GM11168 (cell line): Measurements from ENCODE around the gene GLRX.
"Not testable (repeated sequence)": the region's sequence is repeated elsewhere in the genome, so short reads cannot be mapped to it uniquely, and the experiment has no call there.

ENCODE experiments used
- in situ Hi-C: fragments of 300-500 bp; cut with MboI; formaldehyde crosslinking; loops from one replicate; pipeline ENCODE4 v1.12.0; 2022; ENCODE audit warnings: low sequenced_read_pairs; ENCODE audit not compliant: unreplicated experiment

GLRX gene

DNA sequence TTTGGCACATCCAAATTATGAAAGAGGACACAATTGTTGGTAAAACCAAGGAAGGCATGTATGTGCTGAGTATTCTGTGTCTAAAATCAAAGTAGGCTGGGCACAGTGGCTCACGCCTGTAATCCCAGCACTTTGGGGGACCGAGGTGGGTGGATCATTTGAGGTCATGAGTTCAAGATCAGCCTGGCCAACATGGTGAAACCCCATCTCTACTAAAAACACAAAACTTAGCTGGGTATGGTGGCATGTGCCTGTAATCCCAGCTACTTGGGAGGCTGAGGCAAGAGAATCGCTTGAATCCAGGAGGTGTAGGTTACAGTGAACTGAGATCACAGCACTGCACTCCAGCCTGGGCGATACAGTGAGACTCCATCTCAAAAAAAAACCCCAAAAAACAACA, 14.4 kb upstream of the GLRX start:
- in situ Hi-C loops = not testable (repeated sequence)

GRCh38 chr5:95836544-95836943, 14.0 kb upstream of the GLRX start:
- in situ Hi-C loops = no loop called here

DNA sequence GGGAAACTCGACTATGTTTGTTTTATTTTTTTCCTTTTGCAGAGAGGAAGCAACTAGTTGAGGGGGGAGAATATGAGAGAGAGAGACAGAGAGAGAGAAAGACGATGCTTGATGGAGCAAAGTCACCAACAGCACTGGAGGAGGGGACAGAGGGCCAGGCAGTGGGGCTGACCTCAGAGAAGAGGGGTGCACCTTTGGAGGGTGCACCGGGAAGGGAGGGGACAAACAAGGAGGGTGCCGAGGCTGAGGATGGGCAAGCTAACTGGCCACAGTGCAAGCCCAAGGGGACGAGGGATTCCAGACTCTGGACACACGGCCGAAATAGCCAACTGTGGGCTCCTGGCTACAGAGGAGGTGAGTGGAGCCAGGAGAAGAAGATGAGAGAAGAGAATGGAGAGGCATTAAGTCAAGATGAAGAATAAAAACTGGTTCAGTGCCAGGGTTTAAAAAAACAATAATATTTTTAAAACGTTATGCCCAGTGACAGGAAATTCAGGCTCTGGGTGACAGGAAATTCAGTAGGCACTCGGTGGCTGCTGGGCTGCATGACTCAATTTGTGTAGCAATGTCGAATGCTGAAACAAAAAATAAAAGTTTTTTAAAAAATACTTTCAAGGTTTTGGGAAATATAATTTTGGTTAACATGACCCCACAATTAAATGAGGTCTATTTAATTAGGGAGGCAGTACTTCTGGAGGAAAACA, 13.3 kb upstream of the GLRX start:
- in situ Hi-C loops = no loop called here

- in situ Hi-C loops = no loop called here
Observed at GRCh38 chr5:95832664-95833063, 10.1 kb upstream of the GLRX start.

DNA sequence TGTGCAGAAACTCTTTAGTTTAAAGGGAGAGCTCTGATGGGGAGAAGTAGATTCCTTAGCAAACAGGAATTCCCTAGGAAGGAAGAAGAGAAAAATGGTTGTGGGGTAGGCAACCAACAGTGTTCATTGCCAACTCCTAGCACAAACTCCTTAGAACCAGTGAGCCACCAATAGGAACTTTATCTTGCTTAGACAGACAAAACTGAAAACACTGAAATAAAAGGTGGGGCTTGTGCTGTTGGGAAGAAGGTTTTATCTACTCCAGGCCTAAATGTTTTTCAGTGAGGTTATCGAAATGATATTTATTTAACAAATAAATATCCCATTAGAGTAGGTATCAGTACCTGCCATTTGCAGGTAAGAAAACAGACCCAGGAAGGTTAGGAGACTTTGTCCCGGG, 7.7 kb upstream of the GLRX start:
- in situ Hi-C loops = no loop called here

DNA sequence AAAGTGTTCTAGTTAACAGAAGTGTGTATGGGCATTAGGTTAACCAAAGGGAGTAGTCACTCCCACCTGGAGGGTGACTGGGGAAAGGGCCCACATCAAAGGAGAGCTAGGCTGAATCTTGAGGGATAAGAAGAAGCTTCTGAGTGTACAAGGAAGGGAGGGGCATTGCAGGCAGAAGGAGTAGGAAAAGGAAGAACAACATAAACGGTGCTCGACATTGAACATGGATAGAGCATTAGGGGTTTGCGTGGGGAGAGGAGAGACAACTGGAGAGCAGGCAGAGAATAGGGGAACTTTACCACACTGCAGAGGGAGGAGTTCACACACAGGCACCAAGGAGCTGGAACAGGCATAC, 5.3 kb upstream of the GLRX start:
- in situ Hi-C loops = no loop called here

DNA sequence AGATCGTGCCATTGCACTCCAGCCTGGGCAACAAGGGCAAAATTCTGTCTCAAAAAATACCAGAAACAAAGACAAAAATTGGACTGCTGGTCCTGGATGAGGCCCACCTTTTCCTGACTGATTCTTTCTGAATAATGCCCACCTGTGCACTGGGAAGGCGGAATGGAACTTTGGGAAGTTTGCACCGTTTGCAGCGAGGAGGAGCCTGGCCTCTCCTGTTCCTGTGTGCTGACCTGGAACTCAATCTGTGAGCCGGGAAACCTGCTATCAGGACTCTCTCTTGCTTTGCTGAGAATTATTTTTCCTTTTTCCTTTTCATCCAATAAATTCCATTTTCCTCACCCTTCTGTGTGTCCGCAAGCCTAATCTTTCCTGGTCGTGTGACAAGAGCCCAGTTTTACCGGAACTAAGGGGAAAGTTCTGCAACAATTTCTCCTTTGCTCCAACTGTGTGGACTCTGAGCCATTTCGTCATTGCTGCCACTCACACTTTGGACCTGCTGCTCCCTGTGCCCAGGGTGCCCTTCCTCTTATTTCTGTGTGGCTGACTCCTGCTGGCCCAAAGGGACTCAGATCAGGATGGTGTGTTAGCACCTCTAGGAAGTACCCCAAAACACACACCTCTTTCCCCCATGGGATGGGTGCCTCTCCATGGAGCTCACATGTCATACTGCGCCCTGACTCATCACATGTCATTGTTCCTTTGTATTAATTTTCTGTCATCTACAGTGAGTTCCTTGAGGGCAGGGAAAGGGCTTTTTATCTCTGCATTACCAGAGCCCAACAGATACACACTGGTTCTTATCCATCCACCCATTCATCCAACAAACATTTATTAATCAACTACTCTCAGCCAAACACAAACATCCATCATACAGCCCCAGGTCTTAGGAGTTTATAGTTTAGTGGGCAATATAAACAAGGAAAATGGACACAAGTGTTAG, 4.7 kb upstream of the GLRX start:
- in situ Hi-C loops = no loop called here

GRCh38 chr5:95825495-95825894, 3.0 kb upstream of the GLRX start:
- in situ Hi-C loops = no loop called here

- in situ Hi-C loops = no loop called here
Observed at GRCh38 chr5:95824747-95825146, 2.2 kb upstream of the GLRX start.

DNA sequence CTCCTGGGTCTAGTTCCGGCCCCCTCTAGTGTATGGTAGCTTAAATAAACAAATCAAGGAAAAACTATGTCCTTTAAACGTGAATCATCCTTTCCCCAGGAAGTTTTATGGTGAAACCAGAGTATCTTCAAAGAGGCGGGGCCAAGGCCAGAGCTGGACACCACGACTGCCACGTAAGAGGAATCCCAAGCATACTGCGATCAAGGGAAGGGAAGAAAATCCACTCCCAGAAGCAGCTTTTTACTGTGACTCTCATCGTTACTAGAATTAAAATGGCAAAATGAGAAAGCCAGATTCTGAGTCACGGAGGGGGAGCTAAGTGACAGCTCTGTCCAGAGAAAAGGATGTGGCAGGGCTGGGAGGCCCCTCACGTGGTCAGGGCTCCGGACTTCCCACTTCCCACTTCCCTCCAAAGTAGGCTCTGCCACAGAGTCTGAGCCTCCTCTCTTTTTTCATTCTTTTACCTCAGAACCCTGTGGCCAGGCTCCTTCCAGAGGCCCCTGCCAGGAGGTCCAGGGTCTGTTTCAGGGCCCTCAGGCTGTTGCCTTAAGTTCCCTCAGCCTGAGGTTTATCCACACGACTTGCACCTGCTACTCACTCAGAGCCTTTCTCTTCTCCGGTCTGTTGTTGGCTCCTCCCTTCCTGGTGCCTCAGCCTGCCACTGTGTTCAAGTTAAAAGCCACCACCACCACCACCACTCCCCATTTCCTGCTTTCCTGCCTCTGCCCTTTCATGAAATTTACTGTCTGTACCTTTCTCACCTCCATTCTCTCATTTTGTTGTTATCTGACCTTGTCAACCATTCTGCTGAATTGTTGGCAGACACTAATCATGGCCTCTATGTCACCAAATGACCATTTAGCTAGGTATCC, 1.4 kb upstream of the GLRX start:
- in situ Hi-C loops = no loop called here

GRCh38 chr5:95823218-95823737, 752 bp upstream of the GLRX start:
- in situ Hi-C loops = no loop called here

DNA sequence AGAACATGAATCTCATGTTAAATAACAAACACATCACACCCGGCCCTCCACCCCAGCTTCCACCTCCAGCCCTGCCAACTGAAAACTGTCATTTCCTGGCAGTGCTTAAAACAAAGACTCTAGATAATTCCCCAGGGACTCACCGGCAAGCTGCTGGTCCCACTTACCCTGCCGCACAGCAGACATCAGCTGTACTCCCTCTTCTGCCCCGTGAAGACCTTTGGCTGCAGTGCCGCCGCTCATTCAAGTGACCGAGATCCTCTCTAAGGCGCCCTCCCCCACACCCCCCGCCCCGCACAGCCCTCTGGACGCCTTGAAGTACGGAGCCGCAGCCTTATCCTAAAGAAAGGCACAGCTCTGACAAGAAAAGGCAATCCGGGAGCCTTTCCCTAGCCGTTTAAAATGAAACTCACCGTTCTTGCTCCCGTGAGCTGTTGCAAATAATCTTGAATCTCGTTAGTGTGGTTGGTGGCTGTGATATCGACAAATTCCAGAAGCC, 434 bp downstream of the GLRX start:
- in situ Hi-C loops = no loop called here

DNA sequence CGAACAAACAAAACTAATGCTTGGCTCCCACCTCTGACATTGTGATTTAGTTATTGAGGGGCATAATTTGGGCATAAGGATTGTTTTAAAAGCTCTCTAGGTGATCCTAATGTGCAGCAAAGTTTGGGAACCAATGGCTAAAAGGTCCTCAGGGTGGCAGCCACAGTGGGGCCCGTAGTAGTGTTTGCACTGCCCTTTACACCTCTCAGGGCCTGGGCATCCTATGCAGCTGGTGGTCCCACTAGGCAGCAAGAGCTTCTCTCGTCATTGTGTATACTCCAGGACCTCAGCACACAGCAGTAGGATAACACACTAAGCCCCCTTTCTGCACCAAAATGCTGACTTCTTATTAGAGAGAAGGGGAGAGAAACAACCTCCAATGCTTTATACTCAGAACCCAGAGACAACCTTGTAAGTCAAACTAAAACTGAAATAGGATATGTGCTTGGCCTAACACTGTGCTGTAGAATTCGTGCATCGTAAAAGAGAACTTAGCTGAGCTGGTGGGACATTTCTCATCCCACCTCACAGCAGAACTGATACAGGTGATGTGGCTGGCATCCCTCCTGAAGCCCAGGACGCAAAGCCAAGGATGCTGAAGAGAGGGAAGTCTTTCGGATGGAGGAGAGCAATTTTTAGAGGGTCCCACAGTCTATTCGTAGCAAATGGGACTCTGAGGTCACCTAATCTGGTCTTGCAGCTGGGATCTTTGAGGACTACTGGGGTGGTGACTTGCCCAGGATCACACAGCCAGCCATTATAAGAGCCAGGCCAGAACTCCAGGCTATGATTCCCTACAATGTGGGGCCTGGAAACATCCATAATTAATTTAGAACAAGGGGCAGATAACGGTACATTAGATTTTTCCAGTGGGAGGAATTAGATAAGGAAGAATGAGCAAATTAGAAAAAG, 1.2 kb downstream of the GLRX start:
- in situ Hi-C loops = no loop called here

DNA sequence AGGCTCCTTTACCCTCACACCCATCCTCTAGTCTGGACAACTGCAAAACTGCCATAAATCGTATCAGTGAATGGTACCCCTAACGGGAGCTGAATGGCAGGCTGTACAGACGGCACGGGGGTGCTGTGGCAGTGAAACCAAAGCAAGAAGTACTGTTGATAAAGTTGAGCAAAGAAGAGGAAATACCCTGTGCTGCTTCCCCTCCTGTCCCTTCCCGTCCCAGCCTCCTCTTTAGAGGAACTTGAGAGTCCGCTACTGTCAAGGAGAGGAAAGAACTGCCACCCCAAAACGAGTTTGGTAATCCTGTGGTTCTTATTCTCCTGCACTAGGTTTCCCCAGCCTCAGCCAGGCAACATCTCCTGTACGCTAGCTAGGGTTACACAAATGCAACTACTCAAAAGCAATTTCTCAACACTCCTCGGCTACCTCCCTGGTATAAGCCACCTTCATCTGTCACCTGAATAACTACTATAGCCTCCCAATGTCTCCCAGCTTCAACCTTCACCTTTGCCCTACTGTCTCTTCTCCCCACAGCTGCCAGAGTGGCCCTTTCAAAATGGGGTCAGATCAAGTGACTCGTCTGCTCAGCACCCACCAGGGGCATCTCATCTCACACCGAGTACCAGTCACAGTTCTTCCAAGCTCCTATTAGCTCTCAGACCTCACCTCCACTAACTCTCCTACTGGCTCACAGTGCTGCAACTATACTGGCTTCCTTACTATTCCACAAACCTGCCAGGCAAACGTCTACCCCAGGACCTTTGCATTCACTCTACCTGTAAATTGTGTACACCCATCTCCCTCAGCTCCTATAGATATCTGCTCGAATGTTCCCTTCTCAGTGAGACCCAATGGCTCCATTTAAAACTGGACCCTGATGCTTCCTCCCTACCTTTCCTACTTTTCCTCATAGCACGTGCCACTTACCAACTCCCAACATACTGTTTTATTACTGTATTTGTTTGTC, 4.1 kb downstream of the GLRX start:
- in situ Hi-C loops = no loop called here

DNA sequence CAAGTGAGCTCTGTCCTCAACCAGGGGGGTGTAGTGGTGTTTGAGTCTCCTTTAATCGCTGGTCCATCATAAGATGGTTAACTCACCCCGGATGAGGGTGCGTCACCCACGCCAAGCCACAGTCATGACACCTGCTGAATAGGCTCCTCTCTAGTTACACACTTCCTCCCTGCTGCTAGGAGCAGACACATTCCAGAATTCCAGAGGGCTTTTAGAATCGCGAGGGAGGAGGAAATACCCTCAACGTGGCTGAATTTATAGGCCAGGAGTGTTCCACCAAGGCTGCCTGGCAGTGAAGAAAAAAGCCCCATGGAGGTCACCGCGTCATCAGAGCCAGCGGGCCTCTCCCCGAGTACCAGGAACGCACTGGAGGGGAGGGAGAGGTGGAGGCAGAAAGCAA, 5.1 kb downstream of the GLRX start:
- in situ Hi-C loops = no loop called here

DNA sequence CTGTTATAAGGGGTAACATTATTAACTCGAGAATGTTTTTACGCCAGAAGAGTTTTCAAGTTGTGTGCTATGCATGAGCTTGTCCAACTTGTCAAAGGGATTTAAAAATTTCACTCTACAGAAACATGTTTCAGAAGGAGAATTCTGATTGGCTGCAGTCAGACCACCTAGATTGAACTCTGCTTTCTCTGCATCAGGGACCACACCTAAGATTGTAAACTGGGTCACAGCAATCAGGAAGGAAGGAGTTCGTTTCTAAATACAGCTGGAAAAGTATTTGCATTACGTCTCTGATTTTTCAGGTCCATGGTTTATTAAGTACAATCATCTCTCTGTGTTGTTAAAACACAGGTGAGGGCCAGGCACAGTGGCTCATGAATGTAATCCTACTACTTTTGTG, 5.8 kb downstream of the GLRX start:
- in situ Hi-C loops = no loop called here

DNA sequence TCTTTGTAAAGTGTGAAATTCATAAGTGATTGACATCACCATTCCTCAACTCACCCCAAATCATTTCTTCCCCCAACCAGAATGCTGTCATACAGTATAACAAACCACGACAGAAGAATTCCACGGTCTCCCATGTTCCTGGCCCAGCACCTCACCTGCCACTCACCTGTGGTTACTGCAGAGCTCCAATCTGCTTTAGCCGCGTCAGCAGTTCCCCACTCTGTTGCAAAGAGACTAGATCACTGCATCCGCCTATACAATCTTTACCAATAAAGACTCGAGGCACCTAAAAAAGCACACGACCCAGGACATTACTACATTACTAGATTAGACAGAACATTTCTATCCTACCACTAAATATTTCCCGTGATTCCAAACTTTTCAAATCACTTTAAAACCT, 6.2 kb downstream of the GLRX start:
- in situ Hi-C loops = no loop called here

DNA sequence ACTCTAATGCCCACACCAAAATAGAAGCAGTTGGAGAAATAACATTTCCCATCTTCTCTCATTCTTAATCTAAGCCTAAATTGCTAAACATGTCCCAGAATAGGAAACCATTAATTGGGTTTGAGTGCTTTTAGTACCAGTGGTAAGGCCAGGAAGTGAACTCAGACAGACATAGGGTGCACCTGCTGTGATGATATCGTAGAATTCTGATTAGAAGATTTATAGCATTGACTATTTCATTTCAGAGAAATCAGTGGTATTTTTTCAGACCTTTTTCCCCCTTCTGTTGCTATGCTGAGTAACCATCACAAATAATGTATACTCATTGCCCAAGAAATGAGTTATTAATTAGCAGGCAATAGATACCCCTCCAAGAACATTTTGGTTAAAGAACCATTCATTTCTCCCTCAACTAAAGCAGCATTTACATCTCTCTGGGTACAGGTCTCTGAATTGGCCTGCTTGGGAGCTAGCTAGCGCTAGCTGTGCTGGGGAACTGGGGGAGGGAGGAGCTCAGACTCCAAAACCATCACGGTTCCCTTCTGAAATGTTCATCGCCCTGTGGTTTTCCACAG, 7.3 kb downstream of the GLRX start:
- in situ Hi-C loops = no loop called here
